Measurements from ENCODE around the gene KRTAP9-2.
"Not testable (repeated sequence)": the region's sequence is repeated elsewhere in the genome, so short reads cannot be mapped to it uniquely, and the experiment has no call there.

Gene KRTAP9-2, protein sequence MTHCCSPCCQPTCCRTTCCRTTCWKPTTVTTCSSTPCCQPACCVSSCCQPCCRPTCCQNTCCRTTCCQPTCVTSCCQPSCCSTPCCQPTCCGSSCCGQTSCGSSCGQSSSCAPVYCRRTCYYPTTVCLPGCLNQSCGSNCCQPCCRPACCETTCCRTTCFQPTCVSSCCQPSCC

DNA sequence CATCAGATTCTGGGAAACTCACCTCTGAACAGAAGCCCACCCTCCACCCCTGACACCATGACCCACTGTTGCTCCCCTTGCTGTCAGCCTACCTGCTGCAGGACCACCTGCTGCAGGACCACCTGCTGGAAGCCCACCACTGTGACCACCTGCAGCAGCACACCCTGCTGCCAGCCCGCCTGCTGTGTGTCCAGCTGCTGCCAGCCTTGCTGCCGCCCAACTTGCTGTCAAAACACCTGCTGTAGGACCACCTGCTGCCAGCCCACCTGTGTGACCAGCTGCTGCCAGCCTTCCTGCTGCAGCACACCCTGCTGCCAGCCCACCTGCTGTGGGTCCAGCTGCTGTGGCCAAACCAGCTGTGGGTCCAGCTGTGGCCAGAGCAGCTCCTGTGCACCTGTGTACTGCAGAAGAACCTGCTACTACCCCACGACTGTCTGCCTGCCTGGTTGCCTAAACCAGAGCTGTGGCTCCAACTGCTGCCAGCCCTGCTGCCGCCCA is at the start of gene KRTAP9-2:
Gene KRTAP9-2, plus strand, starts transcription at position 51 of the 498 bp plus-strand sequence. Its CDS starts 7 bp downstream, at position 58.
- not testable (repeated sequence) for DNase-seq

DNA sequence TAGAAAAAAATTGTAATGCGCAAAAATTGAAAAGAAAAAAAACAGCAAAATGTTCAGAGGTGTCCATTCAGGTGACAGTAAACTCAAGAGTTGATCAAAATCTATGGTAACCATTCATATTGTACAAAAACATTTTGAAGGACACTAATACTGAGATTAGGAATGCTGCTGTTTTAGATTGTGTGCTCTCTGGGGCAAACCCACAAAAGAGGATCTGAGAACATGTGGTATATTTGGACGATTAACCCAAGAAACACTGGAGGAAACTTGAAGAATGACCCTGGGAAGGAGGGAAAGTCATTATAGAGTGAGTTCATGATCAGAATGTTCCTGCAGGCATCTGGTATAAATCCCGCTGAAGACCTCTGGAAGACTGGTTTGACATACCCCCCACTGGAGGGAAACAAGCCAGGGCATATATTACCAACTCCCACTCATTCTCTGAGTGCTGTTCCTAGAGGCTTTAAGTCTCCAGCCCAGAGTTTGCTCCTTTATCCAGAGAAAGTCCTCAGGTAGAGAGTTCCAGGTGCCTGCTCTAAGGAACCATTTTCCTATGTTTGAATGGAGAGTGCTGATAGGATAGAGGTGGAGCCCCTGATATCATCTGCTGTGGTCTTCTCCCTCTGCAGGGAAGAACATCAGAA is 49.6 kb upstream of the KRTAP9-2 start:
- DNase-seq, result no peak

DNA sequence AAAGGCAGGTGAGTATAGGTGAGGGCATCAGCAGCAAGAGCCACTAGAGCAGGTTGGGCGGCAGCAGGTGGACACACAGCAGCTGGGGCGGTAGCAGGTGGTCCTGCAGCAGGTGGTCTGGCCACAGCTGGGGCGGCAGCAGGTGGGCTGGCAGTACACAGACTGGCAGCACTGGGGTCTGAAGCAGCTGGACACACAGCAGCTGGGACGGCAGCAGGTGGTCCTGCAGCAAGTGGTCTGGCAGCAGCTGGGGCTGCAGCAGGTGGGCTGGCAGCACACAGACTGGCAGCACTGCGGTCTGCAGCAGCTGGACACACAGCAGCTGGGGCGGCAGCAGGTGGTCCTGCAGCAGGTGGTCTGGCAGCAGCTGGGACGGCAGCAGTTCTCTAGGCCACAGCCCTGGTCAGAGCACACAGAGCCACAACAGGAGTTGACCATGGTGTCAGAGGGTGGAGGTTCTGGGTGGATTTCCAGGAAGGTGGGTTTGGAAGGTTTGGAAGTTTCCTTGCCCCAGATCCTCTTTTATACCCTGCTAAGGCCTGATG is 48.6 kb upstream of the KRTAP9-2 start, which contains the start of gene KRTAP4-2:
Gene KRTAP4-2, minus strand, starts transcription at position 495 of the 545 bp plus-strand sequence. Its CDS starts 57 bp downstream, at position 438.
- no peak for DNase-seq

DNA sequence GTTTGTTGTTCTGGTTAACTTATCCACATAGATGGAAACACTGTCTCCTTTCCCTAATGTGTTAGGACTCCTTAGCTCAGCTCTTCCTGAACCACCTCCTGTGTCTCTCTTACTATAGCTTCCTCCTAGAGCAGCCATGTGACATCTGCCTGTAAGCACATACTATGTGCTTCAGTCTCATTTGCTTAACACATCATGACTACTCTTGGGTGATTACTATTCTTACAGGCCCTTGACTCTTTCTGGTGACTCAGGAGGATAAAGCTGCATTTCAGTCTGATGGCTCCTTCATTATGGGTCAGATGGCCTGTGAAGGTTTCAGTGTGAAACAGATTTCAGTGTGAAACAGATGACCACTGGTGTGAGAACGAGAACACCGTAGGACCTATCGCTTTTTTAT is 48.1 kb upstream of the KRTAP9-2 start:
- no peak for DNase-seq

DNA sequence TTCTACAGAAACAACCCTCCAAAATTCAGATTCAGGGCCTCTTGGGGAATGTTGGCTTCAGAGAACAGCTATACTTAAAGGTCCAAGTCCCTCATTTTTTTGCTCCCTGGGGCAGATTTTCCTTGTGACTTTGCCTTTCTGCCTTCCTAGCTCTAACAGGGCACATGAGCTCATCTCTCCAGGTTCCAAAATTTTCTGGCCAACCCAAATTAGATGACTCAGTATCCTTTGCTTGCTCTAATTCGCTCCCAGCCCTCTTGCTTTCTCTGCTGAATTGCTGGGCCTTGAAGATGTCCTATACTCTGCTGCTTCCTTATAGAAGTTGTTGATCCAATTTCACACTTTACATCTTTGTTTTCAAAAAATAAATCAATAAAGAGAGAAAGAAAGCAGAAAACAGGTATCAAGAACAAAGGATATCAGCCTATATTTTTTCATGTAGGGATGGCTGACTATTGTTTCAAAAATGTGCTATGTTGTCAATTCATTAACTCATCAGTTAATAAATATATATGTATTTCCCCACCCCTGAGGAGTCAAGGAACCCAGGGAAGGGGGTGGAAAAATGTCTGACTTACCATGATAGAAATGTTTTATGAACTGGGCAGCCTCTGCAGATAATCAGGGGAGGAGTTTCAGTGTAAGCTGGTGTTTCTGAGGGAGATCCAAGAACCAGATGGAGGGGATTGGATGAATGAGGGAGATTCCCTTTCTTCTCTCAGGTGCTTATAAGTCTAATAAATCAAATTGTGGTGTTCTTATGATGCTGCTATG is 47.4 kb upstream of the KRTAP9-2 start:
- no peak for DNase-seq

DNA sequence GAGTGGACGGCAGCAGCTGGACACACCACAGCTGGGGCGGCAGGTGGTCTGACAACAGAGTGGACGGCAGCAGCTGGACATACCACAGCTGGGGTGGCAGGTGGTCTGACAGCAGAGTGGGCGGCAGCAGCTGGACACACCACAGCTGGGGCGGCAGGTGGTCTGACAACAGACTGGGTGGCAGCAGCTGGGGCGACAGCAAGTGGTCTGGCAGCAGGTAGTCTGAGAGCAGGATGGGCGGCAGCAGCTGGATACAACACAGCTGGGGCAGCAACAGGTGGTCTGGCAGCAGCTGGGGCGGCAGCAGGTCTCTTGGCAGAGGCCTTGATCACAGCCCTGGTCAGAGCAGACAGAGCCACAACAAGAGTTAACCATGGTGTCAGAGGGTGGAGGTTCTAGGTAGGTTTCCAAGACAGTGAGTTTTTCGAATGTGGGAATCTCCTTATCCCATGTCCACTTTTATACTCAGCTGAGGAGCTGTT is 41.9 kb upstream of the KRTAP9-2 start, which contains the start of gene KRTAP4-1:
Gene KRTAP4-1, minus strand, starts transcription at position 432 of the 482 bp plus-strand sequence. Its CDS starts 57 bp downstream, at position 375.
- DNase-seq, result no peak

DNA sequence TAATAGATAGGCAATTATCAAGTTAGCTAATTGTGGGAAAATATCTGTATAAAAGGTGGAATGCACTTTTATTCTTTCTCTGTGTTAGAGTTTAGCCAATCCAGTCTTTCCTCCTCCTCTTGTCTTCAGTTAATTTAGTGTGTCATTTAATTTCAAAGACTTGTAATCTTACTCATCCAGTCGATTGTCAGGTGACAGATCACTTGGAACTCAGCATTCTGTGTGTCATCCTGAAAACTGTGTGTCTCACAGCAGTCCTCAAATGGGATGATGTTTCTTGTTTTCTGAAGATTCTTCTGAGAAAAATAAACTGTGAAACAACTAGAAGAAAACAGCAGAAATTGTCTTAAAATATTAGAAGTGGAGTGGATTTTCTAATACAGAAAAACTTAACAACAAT is 41.4 kb upstream of the KRTAP9-2 start:
- DNase-seq, result no peak

DNA sequence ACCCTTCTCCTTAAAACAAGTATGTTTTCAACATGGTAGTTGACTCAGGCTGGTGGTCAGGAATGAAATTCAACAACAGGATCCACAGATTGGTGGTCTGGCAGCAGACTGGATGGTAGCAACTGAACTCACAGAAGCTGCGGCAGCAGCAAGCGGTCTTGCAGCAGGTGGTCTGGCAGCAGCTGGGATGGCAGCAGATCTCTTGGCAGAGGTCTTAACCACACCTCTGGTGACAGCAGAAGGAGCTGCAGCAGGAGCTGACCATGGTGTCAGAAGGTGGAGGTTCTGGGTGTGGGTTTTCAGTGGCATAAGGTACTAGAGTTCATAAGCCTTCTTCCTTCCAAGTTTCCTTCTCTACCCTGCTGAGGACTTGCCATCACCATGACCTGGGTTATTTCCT is 39.6 kb upstream of the KRTAP9-2 start:
- no peak for DNase-seq

DNA sequence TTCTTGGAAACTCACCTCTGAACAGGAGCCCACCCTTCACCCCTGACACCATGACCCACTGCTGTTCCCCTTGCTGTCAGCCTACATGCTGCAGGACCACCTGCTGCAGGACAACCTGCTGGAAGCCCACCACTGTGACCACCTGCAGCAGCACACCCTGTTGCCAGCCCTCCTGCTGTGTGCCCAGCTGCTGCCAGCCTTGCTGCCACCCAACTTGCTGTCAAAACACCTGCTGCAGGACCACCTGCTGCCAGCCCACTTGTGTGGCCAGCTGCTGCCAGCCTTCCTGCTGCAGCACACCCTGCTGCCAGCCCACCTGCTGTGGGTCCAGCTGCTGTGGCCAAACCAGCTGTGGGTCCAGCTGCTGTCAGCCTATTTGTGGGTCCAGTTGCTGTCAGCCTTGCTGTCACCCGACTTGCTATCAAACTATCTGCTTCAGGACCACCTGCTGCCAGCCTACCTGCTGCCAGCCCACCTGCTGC is 36.6 kb upstream of the KRTAP9-2 start, which contains the start of gene KRTAP9-1:
Gene KRTAP9-1, plus strand, starts transcription at position 51 of the 482 bp plus-strand sequence. Its CDS starts 0 bp downstream, at position 51.
- DNase-seq, result not testable (repeated sequence)

DNA sequence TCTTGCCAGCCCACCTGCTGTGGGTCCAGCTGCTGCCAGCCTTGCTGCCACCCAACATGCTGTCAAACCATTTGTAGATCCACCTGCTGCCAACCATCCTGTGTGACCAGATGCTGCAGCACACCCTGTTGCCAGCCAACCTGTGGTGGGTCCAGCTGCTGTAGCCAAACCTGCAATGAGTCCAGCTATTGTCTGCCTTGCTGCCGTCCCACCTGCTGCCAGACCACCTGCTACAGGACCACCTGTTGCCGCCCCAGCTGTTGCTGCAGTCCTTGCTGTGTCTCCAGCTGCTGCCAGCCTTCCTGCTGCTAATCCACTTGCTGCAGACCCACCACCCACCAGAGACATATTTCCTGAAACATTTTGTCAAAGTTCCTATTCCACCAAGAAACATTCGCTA is 36.1 kb upstream of the KRTAP9-2 start:
- DNase-seq, result no peak

DNA sequence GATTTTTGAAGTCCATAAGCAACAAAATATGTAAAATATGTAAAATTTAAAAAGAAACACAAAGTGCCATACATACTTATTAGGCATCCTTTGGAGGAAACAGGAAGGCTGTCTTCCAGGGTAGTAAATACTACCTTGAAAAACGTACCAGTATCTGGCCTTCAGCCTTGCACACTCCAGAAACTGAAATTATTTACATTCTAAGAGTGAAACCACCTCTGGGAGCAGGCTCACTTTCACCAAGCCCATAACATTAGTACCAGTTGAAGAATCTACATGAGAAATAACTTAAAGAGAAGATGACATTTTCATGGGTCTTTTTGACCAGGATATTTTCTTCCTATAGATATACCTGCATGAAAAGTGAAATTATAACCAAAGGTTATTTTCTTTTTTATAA is 30.4 kb upstream of the KRTAP9-2 start:
- DNase-seq, result no peak

DNA sequence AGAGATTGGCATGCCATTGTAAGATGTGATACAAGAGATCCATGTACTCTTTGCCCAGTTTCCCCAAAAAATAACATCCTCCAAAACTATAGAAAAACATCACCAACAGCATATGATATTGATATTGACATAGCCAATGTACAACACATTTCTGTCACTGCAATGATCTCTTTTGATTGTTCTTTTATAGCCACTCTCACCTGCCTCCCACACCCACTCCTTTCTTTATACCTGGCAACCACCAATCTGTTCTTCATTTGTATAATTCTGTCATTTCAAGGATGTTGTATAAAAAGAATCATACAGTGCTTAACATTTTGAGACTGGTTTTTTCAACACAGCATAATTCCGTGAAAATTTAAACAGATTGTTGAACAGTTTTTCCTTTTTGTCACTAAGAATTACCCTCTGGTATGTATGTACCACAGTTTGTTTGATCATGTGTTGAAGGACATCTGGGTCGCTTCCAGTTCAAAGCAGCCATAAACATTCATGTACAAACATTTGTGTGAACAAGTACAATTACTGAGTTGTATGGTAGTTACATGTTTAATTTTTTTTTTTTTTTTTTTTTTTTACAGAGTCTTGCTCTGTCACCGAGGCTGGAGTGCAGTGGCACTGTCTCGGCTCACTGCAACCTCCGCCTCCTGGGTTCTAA is 26.9 kb upstream of the KRTAP9-2 start:
- DNase-seq, result no peak

DNA sequence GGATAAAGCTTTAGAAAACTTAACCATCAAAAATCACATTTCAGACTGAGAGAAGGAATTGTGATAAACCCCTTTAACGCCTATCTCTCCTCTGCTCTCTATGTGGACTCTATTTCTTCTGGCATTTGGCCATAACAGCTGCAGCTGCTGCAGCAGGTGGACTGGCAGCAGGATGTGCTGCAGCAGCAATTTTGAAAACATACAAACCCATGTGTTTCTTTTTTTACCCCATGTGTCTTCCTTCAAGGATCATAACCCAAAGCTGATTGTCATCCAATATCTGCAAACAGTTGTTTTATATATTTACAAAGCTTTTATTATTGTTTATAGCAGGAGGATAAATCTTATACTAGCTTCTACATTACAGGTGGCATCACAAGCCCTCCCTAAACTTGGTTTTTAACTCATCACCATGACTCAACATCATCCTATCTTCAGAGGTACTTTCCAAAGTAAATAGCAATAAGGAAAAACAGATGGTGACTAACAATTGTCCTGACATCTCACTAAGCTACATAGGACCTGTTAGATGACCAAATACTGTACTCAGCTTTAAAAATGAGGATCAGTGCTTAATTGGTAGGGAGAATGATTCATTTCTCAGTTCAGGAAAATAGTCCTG is 14.5 kb upstream of the KRTAP9-2 start:
- DNase-seq, result no peak

DNA sequence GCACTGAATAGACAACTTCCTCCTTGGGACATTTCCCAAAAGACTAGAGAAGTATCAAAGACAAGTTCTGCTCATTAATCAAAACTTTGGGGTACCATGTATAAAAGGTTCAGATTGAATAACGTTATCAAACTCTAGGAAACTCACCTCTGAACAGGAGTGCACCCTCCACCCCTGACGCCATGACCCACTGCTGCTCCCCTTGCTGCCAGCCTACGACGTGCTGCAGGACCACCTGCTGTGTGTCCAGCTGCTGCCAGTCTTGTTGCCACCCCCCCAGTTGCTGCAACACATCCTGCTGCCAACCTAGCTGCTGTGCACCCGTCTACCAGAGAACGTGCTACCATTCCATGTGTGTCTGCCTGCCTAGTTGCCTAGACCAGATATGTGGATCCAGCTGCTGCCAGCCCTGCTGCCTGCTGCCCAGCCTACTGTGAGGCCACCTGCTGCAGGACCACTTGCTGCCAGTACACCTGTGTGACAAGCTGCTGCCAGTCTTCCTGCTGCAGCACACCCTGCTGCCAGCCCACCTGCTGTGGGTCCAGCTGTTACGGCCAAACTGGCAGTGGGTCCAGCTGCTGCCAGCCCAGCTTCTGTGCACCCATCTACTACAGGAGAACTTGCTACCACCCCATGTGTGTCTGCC is 13.8 kb upstream of the KRTAP9-2 start:
- DNase-seq, result no peak

DNA sequence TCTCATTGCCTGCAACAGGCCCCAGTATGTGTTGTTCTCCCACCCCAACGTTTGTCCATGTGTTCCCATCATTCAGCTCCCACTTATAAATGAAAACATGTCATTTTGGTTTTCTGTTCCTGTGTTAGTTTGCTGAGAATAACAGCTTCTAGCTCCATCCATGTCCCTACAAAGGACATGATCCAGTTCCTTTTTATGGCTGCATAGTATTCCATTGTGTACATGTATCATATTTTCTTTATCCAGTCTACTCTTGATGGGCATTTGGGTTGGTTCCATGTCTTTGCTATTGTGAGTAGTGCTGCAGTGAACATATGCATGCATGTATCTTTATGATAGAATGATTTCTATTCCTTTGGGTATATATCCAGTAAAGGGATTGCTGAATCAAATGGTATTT is 10.8 kb upstream of the KRTAP9-2 start:
- DNase-seq, result no peak

DNA sequence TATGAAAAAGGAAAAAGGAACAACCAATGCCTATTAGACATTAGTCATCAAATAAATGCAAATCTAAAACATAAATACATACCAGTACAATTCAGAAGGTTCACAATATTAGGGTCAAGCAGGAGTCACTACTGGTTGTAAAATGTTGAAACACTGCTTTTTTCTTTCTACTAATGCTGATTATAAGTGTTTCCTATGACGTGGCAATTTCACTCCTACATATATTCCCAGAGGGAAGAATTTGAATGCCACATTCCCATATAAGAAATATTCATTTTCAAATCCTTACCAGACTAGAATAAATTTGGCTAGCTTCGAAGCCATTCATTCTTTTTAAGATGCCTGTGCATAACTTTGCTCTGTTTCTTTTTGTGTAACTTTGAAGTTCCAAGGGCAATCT is 2.6 kb upstream of the KRTAP9-2 start:
- no peak for DNase-seq

DNA sequence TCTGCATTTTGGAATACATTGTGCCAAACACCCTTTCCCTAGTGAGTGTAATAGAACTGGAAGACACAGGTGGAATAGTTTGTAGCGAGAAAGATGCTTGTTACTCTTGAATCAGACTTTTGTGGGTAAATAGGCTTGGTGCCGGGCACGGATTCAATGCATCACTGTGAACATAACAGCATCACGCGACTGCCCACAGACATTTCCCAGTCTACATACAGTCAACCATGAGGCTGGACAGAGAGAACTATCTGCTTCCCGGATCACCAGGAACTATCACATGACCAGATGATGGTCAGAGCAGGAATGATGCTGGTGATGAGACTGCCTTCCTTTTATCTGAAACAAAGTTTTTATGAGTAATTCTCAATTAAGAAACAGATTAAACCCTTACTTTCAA is 397 bp upstream of the KRTAP9-2 start:
- no peak for DNase-seq

DNA sequence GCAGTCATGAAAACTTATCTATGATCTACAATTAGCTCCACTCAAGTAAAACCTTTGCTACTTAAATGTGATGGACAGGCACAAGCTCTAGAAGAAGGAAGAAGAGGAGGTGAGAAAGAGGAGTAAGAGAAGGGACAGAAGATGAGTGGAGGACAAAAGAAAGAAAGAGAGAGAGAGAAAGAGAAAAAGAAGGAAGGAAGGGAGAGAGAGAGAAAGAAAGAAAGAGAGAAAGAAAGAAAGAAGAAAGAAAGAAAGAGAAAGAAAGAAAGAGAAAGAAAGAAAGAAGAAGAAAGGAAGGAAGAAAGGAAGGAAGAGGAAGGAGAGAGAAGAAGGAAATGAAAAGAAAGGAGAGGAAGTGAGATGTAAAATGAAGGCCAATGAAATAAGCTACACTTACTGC is 3.6 kb downstream of the KRTAP9-2 start:
- DNase-seq, result no peak

DNA sequence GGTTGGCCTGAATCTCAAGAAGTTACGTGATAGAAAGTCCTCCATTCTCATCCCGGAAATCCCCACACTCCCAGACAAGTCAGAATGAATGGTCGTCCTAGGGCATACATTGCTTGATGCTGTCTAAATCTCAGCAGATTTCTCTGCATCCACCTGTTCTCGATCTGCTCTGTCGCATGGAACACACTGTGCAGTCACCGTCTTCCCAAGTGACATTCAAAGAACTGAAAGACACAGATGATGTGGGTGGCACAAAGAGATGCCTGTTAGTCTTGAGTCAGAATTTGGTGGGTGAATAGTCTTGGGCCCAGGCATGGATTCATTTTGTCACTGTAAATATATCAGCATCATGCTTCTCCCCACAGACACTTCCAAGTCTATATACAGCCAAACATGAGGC is 5.3 kb downstream of the KRTAP9-2 start:
- no peak for DNase-seq

DNA sequence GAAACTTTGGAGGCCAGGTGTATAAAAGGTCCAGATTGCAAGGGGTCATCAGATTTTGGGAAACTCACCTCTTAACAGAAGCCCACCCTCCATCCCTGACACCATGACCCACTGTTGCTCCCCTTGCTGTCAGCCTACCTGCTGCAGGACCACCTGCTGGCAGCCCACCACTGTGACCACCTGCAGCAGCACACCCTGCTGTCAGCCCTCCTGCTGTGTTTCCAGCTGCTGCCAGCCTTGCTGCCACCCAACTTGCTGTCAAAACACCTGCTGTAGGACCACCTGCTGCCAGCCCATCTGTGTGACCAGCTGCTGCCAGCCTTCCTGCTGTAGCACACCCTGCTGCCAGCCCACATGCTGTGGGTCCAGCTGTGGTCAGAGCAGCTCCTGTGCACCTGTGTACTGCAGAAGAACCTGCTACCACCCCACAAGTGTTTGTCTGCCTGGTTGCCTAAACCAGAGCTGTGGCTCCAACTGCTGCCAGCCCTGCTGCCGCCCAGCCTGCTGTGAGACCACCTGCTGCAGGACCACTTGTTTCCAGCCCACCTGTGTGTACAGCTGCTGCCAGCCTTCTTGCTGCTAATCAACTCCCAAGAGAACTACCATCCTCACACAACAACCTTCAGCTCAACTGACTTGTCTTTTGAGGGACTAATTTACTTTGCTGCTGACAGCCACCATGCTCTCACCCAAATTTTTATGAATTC is 6.1 kb downstream of the KRTAP9-2 start, which contains the start of gene KRTAP9-3:
Gene KRTAP9-3, plus strand, starts transcription at position 51 of the 707 bp plus-strand sequence. Its CDS starts 53 bp downstream, at position 104.
- DNase-seq, result not testable (repeated sequence)
